ENCODE results near the gene AHSG.

The AHSG gene

GRCh38 chr3:186643493-186643892 is 30.6 kb downstream of the AHSG start:
- DNase-seq: no peak

GRCh38 chr3:186644683-186645082 is 31.8 kb downstream of the AHSG start:
- no peak for DNase-seq

- DNase-seq: no peak
Measured at GRCh38 chr3:186646106-186646505, 33.2 kb downstream of the AHSG start.

- no peak for DNase-seq
Measured at GRCh38 chr3:186646841-186647240, 34.0 kb downstream of the AHSG start.

GRCh38 chr3:186648851-186649250 is 36.0 kb downstream of the AHSG start:
- no peak for DNase-seq

GRCh38 chr3:186651678-186652215 is 38.9 kb downstream of the AHSG start:
- DNase-seq: no peak

GRCh38 chr3:186653080-186653707 is 40.3 kb downstream of the AHSG start:
- no peak for DNase-seq

GRCh38 chr3:186653984-186654383 is 41.1 kb downstream of the AHSG start:
- no peak for DNase-seq

GRCh38 chr3:186663361-186664118 is 50.7 kb downstream of the AHSG start:
- no peak for DNase-seq

- DNase-seq: no peak
Measured at GRCh38 chr3:186664119-186664495, 51.2 kb downstream of the AHSG start.

- no peak for DNase-seq
Measured at GRCh38 chr3:186664506-186664905, 51.6 kb downstream of the AHSG start.

- DNase-seq: no peak
Measured at GRCh38 chr3:186665625-186666188, 52.8 kb downstream of the AHSG start, which contains the start of gene HRG. Gene HRG (plus strand): TSS chr3:186666014. CDS start chr3:186666032, 18 bp downstream.

- no peak for DNase-seq
Measured at GRCh38 chr3:186668426-186668825, 55.6 kb downstream of the AHSG start.

- DNase-seq: peak in 1 of 5 experiments; percentile 35
Measured at GRCh38 chr3:186669378-186670084, 56.7 kb downstream of the AHSG start.

GRCh38 chr3:186670155-186670554 is 57.3 kb downstream of the AHSG start:
- no peak for DNase-seq

Measured in T-helper 2 cell (primary cell).